HepG2 (cell line): ENCODE data around the gene WDR35. TPM values are rescaled to one million over a fixed set of nuclear protein-coding genes. Genes with fewer than 3 reads are reported as not detected.

Source experiments
- CREM ChIP-seq, 2 experiments: sonication (generic) in 1 of 2; formaldehyde crosslinking in 1 of 2; IDR thresholded peaks; 2 replicates each; pipeline versions ENCODE4 v1.4.0 to v1.6.1; 2016 to 2020; ENCODE audit warnings: antibody characterized with exemption in 1 of 2, mild to moderate bottlenecking in 1 of 2, missing genetic modification reagents in 1 of 2
- CTCF ChIP-seq: sonication (generic); formaldehyde crosslinking; IDR thresholded peaks from 2 replicates; pipeline ENCODE4 v1.5.0; 2020; ENCODE audit warnings: mild to moderate bottlenecking, missing genetic modification reagents, moderate library complexity
- FLYWCH1 ChIP-seq: sonication (generic); formaldehyde crosslinking; IDR thresholded peaks from 2 replicates; pipeline ENCODE4 v1.8.1; 2023; ENCODE audit warnings: mild to moderate bottlenecking, missing genetic modification reagents
- FOSL2 ChIP-seq: sonication (generic); formaldehyde crosslinking; IDR thresholded peaks from 2 replicates; pipeline ENCODE4 v1.4.0; 2020; ENCODE audit warnings: missing genetic modification reagents
- JUN ChIP-seq: sonication (generic); formaldehyde crosslinking; IDR thresholded peaks from 2 replicates; pipeline ENCODE4 v1.4.0; 2020; ENCODE audit warnings: mild to moderate bottlenecking, missing genetic modification reagents
- KLF13 ChIP-seq: sonication (generic); formaldehyde crosslinking; IDR thresholded peaks from 2 replicates; pipeline ENCODE4 v1.4.0; 2020; ENCODE audit warnings: mild to moderate bottlenecking, missing genetic modification reagents
- KMT2A ChIP-seq: sonication (generic); formaldehyde crosslinking; IDR thresholded peaks from 2 replicates; pipeline ENCODE4 v1.4.0; 2020; ENCODE audit warnings: missing genetic modification reagents
- MNT ChIP-seq: fragments of 450-650 bp; IDR thresholded peaks from 2 replicates; pipeline ENCODE4 v1.6.1; 2016
- TBX2 ChIP-seq: sonication (generic); formaldehyde crosslinking; IDR thresholded peaks from 2 replicates; pipeline ENCODE4 v1.5.0; 2020; ENCODE audit warnings: missing genetic modification reagents, mild to moderate bottlenecking, borderline replicate concordance
- ZFP90 ChIP-seq: sonication (generic); formaldehyde crosslinking; IDR thresholded peaks from 2 replicates; pipeline ENCODE4 v1.8.0; 2022; ENCODE audit warnings: missing genetic modification reagents, mild to moderate bottlenecking, inconsistent platforms, borderline replicate concordance
- ZFYVE20 ChIP-seq: sonication (generic); formaldehyde crosslinking; IDR thresholded peaks from 2 replicates; pipeline ENCODE4 v1.8.0; 2023; ENCODE audit warnings: low read depth, mild to moderate bottlenecking, moderate library complexity, missing genetic modification reagents, borderline replicate concordance
- ZNF17 ChIP-seq: sonication (generic); formaldehyde crosslinking; IDR thresholded peaks from 2 replicates; pipeline ENCODE4 v1.5.0; 2020; ENCODE audit warnings: mild to moderate bottlenecking, missing genetic modification reagents
- ZNF205 ChIP-seq: IDR thresholded peaks from 2 replicates; pipeline ENCODE4 v1.6.1; 2018; ENCODE audit warnings: missing biosample characterization, missing genetic modification reagents
- ZNF329 ChIP-seq: sonication (generic); formaldehyde crosslinking; IDR thresholded peaks from 2 replicates; pipeline ENCODE4 v1.9.0; 2021; ENCODE audit warnings: low read depth, mild to moderate bottlenecking, missing genetic modification reagents
- ZNF557 ChIP-seq: sonication (generic); formaldehyde crosslinking; IDR thresholded peaks from 2 replicates; pipeline ENCODE4 v1.4.0; 2020; ENCODE audit warnings: missing genetic modification reagents
- polyA plus RNA-seq, 8 experiments: library from polyadenylated mRNA; depleted of rRNA in 3 of 8; stranded (reverse) in 7 of 8; unstranded in 1 of 8; fragments of >200 nt; fragmentation: Illumina TruSeq in 4 of 8; extraction: Trizol in 4 of 8; gene quantifications; 2 replicates each; pipeline versions ENCODE4 v1.2.1 to v1.2.3, GENCODE V29; 2011 to 2016; ENCODE audit warnings: low read depth in 4 of 8, missing spikeins in 1 of 8, mixed read lengths in 1 of 8; ENCODE audit not compliant: insufficient read depth in 1 of 8
- total RNA-seq, 5 experiments: library from RNA; depleted of rRNA; stranded (reverse); fragments of >200 nt; fragmentation: Illumina TruSeq; extraction: Trizol; gene quantifications; 2 replicates each; pipeline ENCODE4 v1.2.3, GENCODE V29; 2016; ENCODE audit warnings: low read depth in 1 of 5
- TF ChIP-seq, protein P1 (sequence below): sonication (generic); formaldehyde crosslinking; IDR thresholded peaks from 2 replicates; pipeline ENCODE4 v1.4.0; 2020; ENCODE audit warnings: mild to moderate bottlenecking, missing genetic modification reagents
- TF ChIP-seq, protein P2 (sequence below): sonication (generic); formaldehyde crosslinking; IDR thresholded peaks from 2 replicates; pipeline ENCODE4 v1.5.0; 2020; ENCODE audit warnings: mild to moderate bottlenecking, low read depth, missing genetic modification reagents, borderline replicate concordance
- TF ChIP-seq, protein P3 (sequence below): sonication (generic); formaldehyde crosslinking; IDR thresholded peaks from 2 replicates; pipeline ENCODE4 v1.4.0; 2020; ENCODE audit warnings: mild to moderate bottlenecking, missing genetic modification reagents, borderline replicate concordance
- TF ChIP-seq, protein P4 (sequence below): sonication (generic); formaldehyde crosslinking; IDR thresholded peaks from 2 replicates; pipeline ENCODE4 v1.9.0; 2021; ENCODE audit warnings: missing genetic modification reagents, mild to moderate bottlenecking, borderline replicate concordance

WDR35 gene
- total and polyA plus RNA-seq, 2 of the 13 experiments (the other 11 are each of a cell fraction or from before 2014, with no cell fraction given): 11.1 to 19.6 TPM

DNA sequence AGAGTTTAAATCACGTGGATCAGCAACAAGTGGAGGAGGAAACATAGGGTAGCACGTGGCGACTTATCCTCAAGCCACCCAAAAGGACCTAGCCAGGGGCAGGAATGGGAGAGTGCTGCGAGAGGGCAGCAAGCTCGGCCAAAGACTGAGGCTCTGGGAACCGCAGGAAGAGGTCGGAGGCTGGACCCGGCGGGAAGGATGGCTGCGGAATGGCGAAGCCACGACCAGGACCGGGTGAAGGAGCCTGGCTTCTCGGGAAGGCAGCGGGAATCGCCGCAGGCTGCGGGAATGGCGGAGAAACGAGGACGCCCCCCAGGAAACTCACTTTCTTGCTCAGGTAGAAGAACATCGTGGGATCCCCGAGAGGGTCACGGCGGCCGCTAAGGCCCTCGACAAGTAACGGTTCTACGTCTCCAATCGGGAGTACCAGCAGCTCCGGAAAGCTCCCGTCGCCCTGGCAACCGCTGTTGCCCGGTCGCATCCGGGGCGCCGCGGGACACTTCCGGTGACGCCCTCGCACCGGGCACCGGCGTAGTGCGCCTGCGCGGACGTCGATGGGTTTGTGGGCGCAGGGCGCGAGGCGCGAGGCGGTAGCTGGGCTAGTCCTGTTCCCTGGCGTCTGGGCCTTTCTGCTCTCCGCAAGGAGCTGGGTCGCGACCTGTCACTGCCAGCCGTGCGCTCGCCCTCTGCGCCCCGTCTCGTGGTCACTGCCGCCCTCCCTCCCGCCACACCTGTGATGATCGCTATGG, at the start of gene WDR35 (continued):
- TF ChIP-seq CTCF (CRISPR knock-in tag) (peak; percentile 42), ZNF557 (CRISPR knock-in tag) (peak; percentile 42; the same call in 1 of the 2 replicates), MNT (peak; percentile 98), FOSL2 (CRISPR knock-in tag) (peak; percentile 61), TBX2 (peak; percentile 95), FLYWCH1 (CRISPR knock-in tag) (0 out of 2 replicates have a peak, but pooled peaks have one; percentile 6), JUN (CRISPR knock-in tag) (no peak), ZNF329 (CRISPR knock-in tag) (peak; percentile 87; the same call in 1 of the 2 replicates), CREM (IDR thresholded peaks at IDR 0.05) (no peak; the same call in 1 of the 2 replicates), CREM (CRISPR knock-in tag; IDR thresholded peaks at IDR 0.05) (no peak), ZFP90 (CRISPR knock-in tag) (peak; percentile 95; the same call in 1 of the 2 replicates), KMT2A (CRISPR knock-in tag) (peak; percentile 98), ZNF205 (CRISPR knock-in tag) (peak; percentile 61; the same call in 1 of the 2 replicates), ZNF17 (CRISPR knock-in tag) (0 out of 2 replicates have a peak, but pooled peaks have one; percentile 87), ZFYVE20 (CRISPR knock-in tag) (no peak), KLF13 (0 out of 2 replicates have a peak, but pooled peaks have one; percentile 73)
- TF ChIP-seq, protein P1, sequence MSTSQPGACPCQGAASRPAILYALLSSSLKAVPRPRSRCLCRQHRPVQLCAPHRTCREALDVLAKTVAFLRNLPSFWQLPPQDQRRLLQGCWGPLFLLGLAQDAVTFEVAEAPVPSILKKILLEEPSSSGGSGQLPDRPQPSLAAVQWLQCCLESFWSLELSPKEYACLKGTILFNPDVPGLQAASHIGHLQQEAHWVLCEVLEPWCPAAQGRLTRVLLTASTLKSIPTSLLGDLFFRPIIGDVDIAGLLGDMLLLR (CRISPR knock-in tag): peak; percentile 95
- TF ChIP-seq, protein P2, sequence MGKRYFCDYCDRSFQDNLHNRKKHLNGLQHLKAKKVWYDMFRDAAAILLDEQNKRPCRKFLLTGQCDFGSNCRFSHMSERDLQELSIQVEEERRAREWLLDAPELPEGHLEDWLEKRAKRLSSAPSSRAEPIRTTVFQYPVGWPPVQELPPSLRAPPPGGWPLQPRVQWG (CRISPR knock-in tag): no peak
- TF ChIP-seq, protein P3, sequence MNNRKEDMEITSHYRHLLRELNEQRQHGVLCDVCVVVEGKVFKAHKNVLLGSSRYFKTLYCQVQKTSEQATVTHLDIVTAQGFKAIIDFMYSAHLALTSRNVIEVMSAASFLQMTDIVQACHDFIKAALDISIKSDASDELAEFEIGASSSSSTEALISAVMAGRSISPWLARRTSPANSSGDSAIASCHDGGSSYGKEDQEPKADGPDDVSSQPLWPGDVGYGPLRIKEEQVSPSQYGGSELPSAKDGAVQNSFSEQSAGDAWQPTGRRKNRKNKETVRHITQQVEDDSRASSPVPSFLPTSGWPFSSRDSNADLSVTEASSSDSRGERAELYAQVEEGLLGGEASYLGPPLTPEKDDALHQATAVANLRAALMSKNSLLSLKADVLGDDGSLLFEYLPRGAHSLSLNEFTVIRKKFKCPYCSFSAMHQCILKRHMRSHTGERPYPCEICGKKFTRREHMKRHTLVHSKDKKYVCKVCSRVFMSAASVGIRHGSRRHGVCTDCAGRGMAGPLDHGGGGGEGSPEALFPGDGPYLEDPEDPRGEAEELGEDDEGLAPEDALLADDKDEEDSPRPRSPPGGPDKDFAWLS (CRISPR knock-in tag): no peak
- TF ChIP-seq, protein P4, sequence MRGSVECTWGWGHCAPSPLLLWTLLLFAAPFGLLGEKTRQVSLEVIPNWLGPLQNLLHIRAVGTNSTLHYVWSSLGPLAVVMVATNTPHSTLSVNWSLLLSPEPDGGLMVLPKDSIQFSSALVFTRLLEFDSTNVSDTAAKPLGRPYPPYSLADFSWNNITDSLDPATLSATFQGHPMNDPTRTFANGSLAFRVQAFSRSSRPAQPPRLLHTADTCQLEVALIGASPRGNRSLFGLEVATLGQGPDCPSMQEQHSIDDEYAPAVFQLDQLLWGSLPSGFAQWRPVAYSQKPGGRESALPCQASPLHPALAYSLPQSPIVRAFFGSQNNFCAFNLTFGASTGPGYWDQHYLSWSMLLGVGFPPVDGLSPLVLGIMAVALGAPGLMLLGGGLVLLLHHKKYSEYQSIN (CRISPR knock-in tag): no peak
